Cardiac fibroblast (primary cell): ENCODE data around the gene ERCC6L.

Experiments
- DNase-seq, 2 donors: peaks; one replicate each; pipeline versions ENCODE4 v3.0.0 to v3.0.0-alpha.2; 2010; ENCODE audit warnings: low read depth in 2 of 2
- H3K4me3 ChIP-seq, 2 donors: replicated peaks in 1 of 2; 1 replicate in 1 of 2; 2 replicates in 1 of 2; pipeline ENCODE4 v1.5.1; 2011; ENCODE audit warnings: low read depth in 2 of 2, low read length in 2 of 2, mild to moderate bottlenecking in 2 of 2, moderate library complexity in 1 of 2
- CTCF ChIP-seq: IDR thresholded peaks from one replicate; pipeline ENCODE4 v1.5.1; 2011; ENCODE audit warnings: low read depth, mild to moderate bottlenecking, low read length, inconsistent platforms

Gene ERCC6L

DNA sequence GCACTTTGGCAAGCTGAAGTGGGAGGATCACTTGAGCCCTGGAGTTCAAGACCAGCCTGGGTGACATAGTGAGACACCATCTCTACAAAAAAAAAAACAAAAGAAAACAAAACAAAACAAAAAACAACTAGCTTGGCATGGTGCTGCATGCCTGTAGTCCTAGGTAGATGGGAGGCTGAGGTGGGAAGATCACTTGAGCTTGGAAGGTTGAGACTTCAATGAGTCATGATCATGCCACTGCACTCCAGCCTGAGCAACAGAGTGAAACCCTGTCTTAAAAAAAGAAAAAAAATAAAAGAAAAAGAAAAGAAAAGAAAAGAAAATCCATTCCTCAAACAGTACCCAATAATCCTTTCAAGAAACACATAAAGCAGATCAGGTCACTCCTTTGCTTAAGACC is 14.9 kb upstream of the ERCC6L start:
- no peak for DNase-seq
- no peak for TF ChIP-seq CTCF
- no peak overlapping the region for H3K4me3 ChIP-seq

DNA sequence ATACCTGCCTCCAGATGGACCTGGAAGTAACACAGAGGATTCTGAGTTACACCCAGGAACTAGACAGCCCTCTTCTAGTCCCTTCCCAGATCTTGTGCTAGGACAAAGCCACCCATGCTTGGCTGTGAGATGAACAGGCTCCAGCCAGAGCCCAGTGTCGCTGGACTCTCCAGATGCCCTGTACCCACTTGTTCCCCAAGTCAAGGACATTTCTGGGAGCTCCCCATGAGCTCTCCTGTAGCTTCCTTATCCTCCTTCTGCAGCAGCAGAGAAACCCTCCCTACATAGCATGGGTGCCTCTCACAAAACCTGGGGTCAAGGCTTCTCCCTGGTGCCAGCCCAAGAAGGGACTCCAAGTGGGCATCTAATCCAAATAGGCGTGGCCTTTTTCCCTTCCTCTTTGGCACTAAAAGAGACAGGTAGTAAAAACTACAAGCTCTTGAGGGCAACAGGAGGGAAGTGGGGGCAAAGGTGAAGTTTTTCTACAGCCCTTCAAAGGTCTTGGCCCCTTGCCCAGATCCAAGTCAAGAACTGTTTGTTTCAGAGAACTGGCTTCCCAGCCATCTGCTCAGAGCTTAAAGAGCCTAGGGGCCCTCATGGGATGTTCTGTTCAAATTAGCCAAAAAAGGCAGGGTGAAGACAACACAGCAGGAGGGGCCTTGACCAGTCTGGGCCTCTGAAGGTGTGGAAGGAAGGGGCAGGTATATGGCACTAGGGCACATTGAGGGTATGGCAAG is 8.5 kb upstream of the ERCC6L start:
- TF ChIP-seq CTCF: no peak
- DNase-seq: peak in 1 of 2 donors; percentile 60
- H3K4me3 ChIP-seq: no peak overlapping the region

GRCh38 chrX:72245461-72246089 is 6.7 kb upstream of the ERCC6L start:
- TF ChIP-seq CTCF: peak; percentile 65
- H3K4me3 ChIP-seq: no peak overlapping the region
- DNase-seq: peak; percentile 67 to 68

- DNase-seq: peak; percentile 61 to 62
- no peak for TF ChIP-seq CTCF
These were observed 4.6 kb upstream of the ERCC6L start for GRCh38 chrX:72243472-72243871.

DNA sequence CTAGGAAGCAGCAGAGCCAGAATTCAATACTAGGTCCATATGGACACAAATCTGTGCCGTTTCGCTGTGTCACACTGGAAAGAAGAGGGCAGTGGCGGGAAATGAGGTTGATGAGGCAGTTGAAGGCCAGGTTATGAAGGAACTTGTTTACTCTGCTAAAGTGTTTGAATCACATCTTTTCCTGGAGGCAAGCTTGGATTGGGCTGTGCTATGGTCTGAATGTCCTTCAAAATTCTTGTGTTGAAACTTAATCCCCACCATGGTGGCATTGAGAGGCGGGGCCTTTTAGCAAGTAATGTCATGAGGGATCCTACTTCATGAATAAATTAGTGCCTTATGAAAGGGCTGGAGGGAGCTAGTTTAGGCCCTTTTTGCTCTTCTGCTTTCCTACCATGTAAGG is 2.1 kb upstream of the ERCC6L start:
- H3K4me3 ChIP-seq: no peak overlapping the region
- TF ChIP-seq CTCF: no peak
- no peak for DNase-seq

More at GRCh38 chrX:72243472-72243871, 4.6 kb upstream of the ERCC6L start:
- H3K4me3 ChIP-seq: no peak overlapping the region

- DNase-seq: no peak
- TF ChIP-seq CTCF: no peak
- H3K4me3 ChIP-seq: peak overlapping the region; percentile 42 to 56
These were observed 644 bp downstream of the ERCC6L start for GRCh38 chrX:72238183-72238582.

DNA sequence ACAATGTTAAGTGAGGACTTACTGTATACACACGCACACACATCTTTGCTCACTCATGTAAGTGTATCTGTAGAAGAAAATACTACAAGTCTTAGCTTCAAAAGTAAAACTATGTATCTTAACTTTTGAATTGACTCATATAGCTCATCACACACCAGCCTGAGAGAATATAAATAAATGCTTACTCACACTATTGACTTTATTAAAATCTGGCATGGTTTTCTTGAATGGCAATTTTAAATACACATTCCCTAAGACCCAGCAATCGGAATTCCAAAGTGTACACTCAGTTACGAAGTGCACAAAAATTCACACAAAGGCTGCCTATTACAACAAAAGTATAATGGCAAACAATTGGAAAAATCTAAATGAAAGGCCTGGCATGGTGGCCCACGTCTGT is 2.0 kb downstream of the ERCC6L start:
- DNase-seq: peak in 1 of 2 donors; percentile 24
- H3K4me3 ChIP-seq: no peak overlapping the region
- no peak for TF ChIP-seq CTCF
